ENCODE measurements around the gene GGT6.
"Not testable (repeated sequence)": the region's sequence is repeated elsewhere in the genome, so short reads cannot be mapped to it uniquely, and the experiment has no call there.

GGT6 gene

GRCh38 chr17:4591529-4591928 is 31.2 kb upstream of the GGT6 start:
- DNase-seq (ENCODE audit: low spot score): no peak

DNA sequence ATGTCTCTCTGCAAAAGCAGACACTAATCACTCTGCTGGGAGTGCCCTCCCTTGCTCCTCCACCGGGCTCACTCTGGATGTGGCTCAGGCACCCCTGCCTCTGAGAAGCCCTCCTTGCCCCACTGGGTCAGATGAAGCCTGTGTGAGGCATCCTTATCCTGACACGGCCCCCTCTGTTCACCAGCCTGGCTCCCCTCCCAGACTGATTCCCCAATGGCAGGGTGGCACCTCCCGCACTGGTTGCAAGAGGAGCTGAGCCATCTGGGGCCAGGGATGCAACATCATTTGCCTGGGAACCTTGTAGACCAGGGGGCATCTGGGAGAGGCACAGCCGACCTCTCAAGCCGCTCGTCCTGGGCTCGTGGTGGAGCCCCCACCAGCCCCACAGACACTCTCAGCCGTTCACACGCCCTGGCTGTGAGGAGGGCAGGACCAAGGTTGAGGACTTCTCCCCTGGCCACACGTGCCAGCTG is 30.6 kb upstream of the GGT6 start:
- no peak for DNase-seq (ENCODE audit: low spot score)

- not testable (repeated sequence) for DNase-seq (ENCODE audit: low spot score)
Observed at GRCh38 chr17:4590042-4590441, 29.7 kb upstream of the GGT6 start.

DNA sequence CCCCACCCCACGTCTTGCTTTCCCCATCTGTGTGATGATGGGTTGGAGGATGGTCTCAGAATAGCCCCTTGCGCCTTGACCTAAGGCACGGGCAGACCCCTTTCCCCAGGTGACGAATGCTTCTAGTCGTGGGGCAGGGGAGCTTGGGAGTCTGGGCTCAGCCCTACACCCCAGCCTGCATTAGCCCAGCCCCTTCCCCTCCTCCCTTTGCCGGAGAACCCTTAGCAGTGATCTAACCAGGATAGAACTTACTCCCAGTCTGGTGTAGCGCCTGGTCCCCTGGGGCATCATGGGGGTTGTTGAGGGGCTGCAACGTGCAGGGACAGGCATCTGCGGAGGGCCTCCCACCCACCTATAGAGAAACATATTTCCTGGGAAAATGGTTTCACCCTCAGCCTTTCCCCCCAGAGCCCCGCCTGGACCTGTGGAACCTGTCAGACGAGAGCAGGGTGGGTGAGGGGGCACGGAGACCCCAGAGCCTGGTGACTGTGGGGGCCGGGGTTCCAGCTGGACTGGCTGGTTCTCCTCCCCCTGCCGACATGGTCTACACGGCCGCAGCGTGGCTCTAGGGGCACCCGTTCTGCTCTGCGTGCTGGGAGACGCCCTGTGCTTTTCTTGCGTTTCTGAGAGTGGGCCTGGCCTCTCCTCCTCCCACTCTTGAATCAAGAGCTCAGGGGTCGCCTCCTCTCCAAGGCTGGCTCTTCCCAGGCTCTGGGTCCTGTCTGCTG is 28.7 kb upstream of the GGT6 start:
- no peak for DNase-seq (ENCODE audit: low spot score)

GRCh38 chr17:4588391-4588790 is 28.0 kb upstream of the GGT6 start:
- DNase-seq (ENCODE audit: low spot score): no peak

DNA sequence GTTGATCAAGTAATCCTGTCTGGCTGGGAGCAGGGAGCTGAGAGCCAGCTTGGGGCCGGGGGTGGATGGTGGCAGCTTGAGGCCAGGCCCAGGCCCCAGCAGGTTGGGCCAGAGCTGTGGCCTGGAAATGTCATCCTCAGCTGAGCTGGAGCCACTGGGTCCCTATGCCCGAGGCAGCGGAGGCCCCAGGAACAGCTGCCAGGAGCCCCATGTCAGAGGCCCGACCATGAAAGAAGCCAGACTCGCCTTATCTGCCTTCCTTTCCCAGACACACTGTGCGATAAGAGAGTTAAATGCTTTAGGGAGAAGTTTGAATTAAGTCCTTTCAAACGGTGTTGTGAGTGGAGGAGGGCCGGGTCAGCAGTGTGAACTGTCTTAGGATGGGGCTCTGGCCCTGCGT is 27.4 kb upstream of the GGT6 start:
- no peak for DNase-seq (ENCODE audit: low spot score)

GRCh38 chr17:4587195-4587594 is 26.8 kb upstream of the GGT6 start:
- DNase-seq (ENCODE audit: low spot score): no peak

DNA sequence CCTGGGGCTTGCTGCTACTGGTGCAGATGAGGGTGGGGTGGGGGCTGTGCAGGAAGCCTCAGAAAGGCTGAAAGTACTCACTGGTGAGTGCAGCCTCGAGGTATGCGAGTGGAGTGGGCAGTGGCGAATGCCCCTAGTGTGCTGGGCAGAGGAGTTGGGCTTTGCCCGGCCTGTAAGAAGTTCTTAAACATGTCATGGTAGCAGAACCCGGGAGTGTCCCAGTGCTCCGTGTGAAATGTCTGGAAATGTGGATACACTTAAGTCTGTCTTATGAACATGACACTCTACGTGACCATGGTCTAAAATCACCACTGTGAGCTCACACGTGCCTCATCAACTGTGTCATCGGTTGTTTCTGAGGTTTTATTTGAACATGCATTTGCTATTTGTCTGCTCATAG is 25.7 kb upstream of the GGT6 start:
- DNase-seq (ENCODE audit: low spot score): no peak

DNA sequence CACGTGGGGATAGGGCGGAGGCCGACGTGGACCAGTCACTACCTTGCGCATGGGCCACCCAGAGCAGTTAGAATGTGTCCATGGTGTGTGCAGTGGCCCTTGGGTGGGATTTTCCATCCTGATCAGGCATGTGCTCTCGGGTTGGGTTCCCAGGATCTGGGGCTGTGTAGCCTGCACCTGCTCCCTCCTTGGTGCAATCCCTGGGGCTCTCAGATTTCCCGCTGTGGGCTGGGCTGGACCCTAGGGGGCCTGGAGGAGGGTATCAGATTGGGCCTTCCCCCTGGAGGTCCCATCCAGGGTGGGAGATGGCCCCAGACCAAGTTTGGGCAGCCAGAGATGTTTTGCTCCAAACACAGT is 25.2 kb upstream of the GGT6 start:
- DNase-seq (ENCODE audit: low spot score): no peak

GRCh38 chr17:4584917-4585637 is 24.7 kb upstream of the GGT6 start:
- DNase-seq (ENCODE audit: low spot score): no peak

DNA sequence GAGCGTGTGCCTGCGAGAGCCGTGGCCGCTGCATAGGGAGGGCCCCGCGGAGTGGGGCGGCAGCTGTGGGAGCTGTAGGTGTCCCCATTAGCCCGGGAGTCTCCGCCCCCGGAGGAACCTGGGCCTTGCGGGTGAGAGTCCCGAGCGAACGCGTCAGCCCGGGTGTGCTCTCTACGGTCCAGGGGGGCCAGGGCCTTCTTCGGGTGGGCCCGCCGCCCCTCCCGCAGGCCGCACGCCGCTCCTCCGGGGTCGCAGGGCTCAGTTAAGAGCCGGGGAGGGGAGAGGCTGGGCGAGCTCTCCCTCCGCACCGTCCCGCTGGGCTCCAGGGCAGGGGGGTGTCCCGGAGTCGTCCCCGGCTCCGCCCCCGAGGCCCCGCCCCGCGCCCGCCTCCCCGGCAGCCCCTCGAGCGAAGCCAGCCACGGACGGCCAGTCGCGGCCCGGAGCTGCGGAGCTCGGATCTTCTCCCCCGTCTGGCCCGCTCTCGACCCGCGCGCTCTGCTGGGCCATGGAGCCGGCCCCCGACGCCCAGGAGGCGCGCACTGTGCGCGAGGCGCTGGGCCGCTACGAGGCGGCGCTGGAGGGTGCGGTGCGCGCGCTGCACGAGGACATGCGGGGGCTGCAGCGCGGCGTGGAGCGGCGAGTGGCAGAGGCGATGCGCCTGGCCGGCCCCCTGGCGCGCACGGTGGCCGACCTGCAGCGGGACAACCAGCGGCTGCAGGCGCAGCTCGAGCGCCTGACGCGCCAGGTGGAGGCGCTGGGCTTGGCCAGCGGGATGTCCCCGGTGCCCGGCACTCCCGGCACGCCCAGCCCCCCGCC is 23.9 kb upstream of the GGT6 start, which contains the start of gene SMTNL2:
Gene SMTNL2 (plus strand): TSS at position 429 of the 816 bp plus-strand sequence. CDS start 77 bp downstream, at position 506.
- peak; percentile 9 for DNase-seq (ENCODE audit: low spot score)

DNA sequence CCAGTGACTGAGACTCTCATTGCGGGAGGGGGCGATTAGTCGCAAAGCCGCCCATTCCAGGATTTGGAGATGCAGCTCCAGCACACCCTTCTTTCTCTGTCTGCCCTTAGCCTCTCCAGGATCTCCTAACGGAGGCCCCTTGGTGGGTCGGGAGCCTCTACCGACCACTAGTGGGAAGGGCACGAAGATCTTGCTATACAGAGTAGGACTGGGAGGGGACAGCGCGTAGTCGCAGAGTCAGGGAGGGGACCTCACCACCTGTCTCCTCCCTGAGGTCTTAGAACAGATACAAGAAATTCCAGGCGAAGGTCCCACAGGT is 23.4 kb upstream of the GGT6 start:
- no peak for DNase-seq (ENCODE audit: low spot score)

- no peak for DNase-seq (ENCODE audit: low spot score)
Observed at GRCh38 chr17:4583206-4583605, 22.8 kb upstream of the GGT6 start.

- no peak for DNase-seq (ENCODE audit: low spot score)
Observed at GRCh38 chr17:4582691-4583090, 22.3 kb upstream of the GGT6 start.

- no peak for DNase-seq (ENCODE audit: low spot score)
Observed at GRCh38 chr17:4582101-4582501, 21.7 kb upstream of the GGT6 start.

DNA sequence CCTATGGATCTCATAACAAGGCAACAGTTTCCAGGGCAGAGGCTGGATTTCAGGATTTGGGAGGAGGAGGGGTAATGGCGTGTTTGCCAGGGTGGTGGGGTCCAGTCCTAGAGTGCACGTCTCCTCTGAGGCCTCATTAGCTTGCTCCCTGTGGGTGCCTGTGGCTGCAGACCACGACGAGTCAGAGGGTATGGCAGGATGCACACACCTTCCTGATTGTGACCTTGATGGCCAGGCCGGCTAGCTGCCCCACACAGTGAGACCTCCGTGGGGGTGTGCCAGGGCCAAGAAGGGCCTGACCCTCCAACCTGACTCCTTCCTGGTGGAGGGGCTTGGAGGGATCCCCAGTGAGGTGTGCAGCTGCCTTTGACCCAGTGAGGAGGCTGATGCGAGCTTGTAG is 19.9 kb upstream of the GGT6 start:
- DNase-seq (ENCODE audit: low spot score): no peak

- DNase-seq (ENCODE audit: low spot score): no peak
Observed at GRCh38 chr17:4579678-4580077, 19.3 kb upstream of the GGT6 start.

DNA sequence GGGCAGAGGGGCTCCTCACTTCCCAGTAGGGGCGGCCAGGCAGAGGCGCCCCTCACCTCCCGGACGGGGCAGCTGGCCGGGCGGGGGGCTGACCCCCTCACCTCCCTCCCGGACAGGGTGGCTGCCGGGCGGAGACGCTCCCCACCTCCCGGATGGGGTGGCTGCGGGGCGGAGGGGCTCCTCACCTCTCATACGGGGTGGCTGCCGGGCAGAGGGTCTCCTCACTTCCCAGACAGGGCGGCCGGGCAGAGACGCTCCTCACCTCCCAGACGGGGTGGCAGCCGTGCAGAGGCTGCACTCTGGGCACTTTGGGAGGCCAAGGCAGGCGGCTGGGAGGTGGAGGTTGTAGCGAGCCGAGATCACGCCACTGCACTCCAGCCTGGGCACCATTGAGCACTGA is 18.0 kb upstream of the GGT6 start:
- not testable (repeated sequence) for DNase-seq (ENCODE audit: low spot score)

- DNase-seq (ENCODE audit: low spot score): no peak
Observed at GRCh38 chr17:4577386-4577993, 17.1 kb upstream of the GGT6 start.

DNA sequence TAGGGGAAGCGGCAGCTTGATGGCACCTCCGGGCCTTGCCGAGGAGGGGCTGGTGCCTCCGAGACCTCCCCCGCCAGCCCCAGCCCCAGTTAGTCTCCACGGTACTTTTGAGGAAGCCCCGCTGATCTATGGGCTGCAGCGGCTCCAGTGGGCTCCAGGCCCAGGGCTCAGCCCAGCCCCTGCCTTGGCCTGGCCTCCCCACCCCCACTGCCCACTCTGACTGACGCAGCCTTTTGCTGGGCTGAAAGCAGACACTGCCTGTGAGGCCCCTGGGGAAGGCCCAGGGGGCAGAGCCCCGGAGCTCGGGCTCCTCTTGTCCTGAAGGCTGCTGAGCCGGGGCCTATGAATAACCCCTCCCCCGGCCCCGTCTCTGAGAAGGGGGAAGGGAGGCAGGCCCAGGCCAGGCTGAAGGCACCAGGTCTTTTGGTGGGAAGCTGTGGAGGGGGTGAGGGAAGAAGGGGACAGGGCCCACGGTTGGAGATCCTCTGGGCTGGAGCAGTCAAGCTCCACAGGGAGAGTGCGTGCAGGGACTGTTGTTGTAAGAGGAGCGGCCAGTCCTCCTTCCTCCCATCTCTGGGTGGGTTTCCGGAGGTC is 16.4 kb upstream of the GGT6 start:
- no peak for DNase-seq (ENCODE audit: low spot score)

GRCh38 chr17:4576161-4576558 is 15.8 kb upstream of the GGT6 start:
- no peak for DNase-seq (ENCODE audit: low spot score)

- DNase-seq (ENCODE audit: low spot score): no peak
Observed at GRCh38 chr17:4574448-4575045, 14.2 kb upstream of the GGT6 start.
